IPS-NIHi7 (cell line): Measurements from ENCODE around the gene MPRIP.
"Not testable (repeated sequence)": the region's sequence is repeated elsewhere in the genome, so short reads cannot be mapped to it uniquely, and the experiment has no call there.

ENCODE experiments used
- DNase-seq: peaks from one replicate; pipeline ENCODE4 v3.0.0; 2012; ENCODE audit warnings: mixed read lengths; ENCODE audit errors: extremely low spot score

MPRIP gene

DNA sequence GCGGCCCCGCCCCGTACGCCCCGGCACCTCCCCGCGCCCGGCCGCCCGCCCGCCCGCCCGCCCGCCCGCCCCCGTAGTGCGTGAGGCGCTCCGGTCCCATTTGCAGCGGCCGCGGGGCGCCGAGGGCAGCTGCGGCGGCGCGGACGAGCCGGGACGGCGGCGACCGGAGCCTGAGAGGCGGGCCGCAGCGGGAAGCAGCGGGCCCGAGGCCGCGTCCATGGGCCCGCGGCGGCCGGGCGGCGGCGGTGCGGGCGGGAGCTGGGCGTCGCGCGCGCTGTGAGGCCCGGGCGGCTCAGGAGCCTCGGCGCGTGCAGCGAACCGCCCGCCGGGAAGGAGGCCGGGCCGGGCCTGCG lies at the start of gene MPRIP:
TSS of gene MPRIP (plus strand) at position 74 of the 353 bp plus-strand sequence. CDS start 392 bp downstream, outside the sequence.
- DNase-seq = no peak

DNA sequence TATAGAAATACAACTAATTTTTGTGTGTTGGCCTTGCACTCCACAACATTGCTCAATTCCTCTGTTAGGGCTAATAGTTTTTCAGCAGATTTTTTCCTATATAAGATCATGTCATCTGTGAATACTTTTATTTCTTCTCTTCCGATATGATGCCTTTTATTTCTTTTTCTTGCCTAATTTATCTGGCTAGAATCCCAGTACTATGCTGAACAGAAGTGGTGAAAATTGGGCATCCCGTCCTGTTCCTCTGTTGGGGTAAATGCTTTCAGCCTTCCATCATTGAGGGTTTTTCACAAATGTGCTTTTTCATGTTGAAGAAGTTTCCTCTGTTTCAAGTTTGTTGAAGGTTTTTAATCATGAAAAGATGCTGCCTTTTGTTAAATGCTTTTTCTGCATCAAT lies 47.6 kb upstream of the MPRIP start:
- DNase-seq = no peak

GRCh38 chr17:16995930-16996329 lies 46.3 kb upstream of the MPRIP start:
- DNase-seq = no peak

DNA sequence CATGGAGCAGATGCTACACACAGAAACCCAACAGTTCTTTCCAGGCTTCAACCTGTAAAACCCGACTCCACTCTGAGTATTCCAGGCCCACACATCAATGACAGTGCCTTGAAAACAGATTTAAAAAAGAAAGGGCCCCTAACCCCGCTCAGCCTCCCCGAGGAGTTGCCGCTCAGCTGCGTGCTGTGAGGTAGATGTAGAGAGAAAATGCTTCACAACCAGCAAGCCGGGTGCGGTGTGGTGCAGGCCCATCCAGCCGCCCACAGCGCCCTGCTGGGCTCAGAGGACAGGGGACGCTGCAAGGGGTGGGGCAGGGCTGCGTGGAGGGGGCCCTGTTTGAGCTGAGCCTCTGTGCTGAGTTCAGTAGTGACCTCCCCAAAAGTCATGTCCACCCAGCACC lies 45.5 kb upstream of the MPRIP start:
- not testable (repeated sequence) for DNase-seq

DNA sequence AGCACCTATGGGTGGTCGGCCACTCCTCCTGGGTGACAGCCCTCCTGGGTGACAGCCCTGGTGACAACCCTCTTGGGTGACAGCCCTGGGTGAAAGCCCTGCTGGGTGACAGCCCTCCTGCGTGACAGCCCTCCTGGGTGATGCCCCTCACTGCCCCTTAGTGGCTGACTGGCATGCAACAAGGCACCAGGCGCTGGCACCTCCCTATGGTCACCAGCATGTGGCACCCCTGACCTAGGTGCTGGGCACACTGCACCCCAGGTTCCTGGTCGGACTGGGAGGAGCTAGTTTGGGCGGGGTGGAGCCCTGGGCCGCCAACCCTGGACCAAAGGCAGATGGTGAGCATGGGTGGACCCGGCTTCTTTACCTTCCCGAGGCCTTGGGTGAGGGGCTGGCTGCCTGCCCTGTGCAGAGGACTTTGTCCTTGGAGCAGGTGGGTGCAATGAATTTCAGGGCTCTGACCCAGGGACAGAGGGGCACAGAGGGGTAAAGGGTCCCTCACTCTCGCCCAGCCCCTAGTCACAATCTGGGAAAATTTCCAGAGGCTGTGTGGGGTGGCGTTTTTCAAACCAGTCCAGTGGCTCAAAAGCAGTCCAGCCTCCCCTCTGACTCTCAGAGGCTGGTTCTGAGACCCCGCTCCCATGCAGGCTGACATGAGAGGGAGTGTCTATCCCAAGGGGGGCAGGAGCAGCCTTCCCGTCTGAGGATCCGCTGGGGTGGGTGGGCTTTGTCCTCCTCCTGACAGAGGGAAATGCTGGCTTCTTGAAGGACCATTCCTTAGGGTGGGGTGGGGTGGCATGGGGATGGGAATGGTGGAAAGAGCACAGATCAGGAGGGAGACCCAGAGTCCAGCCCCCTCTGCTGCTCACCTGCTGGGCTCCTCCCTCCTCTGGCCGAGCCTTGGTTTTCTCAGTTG lies 44.5 kb upstream of the MPRIP start:
- no peak for DNase-seq

DNA sequence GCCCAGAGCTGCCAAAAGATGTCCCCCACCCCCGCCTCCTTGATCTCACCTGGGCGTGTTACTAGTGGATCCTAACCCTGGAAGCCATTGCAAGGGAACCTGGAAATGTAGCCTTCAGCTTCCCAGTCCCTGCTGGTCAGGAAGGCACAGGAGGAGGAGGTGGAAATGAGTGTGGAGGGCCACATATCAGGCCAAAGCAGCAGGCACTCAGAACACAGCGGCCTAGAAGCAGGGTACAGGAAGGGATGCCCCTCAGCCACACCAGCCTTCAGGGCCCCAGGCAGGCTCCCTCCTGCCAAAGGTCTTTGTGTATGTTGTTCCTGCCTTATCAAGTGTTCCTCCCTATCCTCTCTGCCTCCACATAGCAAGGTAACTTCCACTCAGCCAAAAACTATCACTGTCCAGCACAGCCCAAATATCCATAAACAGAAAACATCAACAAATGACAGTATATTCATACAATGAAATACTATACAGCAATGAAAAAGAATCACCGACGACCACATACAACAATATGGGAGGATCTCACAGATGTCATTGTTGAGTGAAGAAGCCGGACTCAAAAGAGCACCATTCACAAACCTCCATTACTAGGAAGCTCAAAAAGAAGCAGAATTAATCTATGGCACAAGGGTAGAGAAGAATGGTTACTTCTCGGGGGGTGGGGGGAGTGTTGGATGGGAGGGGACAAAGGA lies 42.2 kb upstream of the MPRIP start:
- no peak for DNase-seq

DNA sequence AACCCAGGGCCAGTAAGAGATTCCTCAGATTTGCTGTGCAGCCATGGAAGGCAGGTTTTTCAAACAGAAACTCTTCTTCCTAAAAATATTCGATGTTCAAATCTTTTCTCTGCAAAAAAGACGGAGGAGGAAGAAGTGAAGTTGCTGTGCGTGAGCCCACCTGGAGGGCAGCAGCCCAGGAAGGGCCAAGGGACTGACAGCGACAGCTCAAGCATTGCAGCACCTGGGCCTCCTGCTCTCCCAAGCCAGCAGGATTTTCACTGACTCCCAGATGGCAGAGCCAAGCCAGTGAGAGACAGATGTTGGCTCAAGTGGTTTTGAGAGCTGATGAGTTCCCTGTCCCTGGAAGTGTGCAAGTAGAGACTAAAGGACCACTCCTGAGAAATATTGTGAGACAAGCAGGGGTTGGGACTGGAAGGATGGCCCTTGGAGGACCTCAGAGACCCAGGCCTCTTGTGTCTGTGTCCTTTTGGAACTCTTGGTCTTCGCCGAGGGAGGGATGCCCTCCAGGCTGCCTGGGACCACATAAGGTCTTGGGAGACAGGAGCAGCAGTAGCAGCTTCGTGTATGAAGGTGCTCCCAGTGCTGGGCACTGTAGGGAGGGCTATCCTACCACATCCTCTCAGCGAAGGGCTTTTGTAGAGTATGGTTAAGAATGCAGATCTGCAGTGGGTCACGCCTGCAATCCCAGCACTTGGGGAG lies 41.0 kb upstream of the MPRIP start:
- DNase-seq = no peak

- DNase-seq = peak; percentile 94
These were observed 40.3 kb upstream of the MPRIP start for GRCh38 chr17:17001874-17002520.

DNA sequence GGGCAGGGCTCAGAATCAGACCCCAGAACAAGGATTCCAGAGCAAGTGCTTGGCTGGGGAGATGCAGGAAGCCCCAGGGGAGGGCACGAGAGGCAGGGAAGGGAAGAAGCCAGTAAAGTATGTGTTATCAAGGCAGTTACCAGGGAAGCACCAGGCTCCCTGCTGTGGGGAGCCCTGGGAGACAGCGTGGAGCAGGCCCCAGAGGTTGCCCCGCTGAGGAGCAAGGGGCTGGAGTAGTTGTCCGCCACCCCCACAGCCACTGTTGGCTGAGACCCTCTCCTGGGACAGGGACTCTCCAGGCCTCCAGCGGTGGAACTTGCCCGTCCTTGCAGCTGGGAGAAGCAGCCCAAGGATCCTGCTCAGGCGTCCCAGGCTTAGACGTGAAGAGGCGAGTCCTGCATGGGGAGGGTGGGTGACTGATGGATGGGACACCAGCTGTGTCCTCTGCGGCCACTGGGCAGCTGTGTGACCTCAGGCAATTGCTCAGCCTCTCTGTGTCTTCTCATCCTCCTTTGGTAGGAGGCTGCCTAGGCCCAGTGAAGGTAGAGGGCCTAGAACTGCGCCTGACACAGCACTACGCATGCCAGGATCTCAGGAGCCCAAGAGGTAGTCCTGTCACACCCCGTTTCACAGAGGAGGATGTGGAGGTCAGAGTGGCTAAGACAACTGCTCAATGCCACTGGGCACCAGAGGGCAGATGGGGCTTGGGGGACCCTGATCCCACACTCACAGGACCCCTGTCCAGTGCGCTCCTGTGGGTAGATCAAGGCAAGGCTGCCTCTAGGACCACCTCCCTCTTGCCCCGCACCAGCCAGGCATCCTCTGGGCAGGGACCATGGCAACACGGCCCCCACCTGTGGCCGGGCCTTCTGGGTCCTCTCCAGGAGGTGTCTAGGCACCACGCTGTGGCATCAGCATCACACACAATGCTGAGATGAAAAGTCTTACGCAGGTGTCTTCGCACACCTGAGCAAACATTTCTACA lies 39.2 kb upstream of the MPRIP start:
- not testable (repeated sequence) for DNase-seq

GRCh38 chr17:17004251-17004996 lies 37.8 kb upstream of the MPRIP start:
- DNase-seq = no peak

DNA sequence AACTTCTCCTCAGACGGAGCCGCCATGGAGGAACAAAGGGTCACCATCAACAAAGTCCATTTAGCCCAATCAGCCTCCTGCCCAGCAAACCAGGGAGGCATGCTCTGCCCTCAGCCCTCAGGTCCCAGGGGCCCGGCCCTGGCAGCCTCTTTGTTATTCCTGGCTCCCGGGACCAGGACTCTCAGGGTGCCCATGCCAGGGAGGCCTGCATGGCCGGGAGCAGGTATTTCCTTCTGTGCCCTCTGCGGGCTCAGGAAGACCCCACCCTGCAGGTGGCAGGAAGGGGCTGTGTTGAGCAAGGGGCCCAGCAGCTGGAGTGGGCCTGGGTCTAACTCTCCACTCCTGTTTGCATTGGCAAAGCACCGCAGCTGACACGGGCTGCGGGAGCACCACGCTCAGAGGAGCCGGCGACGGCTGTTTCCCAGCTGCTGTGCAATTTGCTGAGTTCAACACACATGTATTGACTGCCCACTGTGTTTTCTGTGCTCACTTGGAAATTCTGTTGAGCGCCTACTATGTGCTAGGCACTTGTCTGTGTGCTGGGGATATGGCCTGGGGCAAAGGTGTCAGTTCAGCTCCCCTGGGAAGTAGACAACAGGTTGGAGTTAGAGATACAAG lies 37.2 kb upstream of the MPRIP start:
- DNase-seq = not testable (repeated sequence)

DNA sequence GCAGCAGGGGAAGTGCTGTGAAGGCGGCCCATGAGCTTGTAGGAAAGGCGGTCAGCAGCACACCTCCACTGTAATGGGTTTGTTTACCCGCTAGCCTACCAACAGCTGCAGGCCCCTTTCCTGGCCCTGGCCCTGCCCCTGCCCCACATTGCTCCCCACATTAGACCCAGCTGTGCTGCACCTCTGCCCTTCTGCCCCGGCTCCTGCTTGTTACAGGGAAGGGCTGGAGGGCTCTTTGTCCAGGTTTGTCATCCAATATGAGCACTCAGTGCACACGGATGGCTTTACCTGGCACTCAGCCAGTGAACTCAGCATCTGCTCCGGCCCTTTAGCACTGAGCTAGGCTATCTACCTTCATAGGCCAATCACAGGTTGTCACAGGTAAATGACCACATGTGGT lies 34.4 kb upstream of the MPRIP start:
- DNase-seq = not testable (repeated sequence)

- not testable (repeated sequence) for DNase-seq
These were observed 33.4 kb upstream of the MPRIP start for GRCh38 chr17:17008621-17009397.

GRCh38 chr17:17009972-17010371 lies 32.3 kb upstream of the MPRIP start:
- DNase-seq = not testable (repeated sequence)

- DNase-seq = not testable (repeated sequence)
These were observed 31.7 kb upstream of the MPRIP start for GRCh38 chr17:17010545-17011034.

DNA sequence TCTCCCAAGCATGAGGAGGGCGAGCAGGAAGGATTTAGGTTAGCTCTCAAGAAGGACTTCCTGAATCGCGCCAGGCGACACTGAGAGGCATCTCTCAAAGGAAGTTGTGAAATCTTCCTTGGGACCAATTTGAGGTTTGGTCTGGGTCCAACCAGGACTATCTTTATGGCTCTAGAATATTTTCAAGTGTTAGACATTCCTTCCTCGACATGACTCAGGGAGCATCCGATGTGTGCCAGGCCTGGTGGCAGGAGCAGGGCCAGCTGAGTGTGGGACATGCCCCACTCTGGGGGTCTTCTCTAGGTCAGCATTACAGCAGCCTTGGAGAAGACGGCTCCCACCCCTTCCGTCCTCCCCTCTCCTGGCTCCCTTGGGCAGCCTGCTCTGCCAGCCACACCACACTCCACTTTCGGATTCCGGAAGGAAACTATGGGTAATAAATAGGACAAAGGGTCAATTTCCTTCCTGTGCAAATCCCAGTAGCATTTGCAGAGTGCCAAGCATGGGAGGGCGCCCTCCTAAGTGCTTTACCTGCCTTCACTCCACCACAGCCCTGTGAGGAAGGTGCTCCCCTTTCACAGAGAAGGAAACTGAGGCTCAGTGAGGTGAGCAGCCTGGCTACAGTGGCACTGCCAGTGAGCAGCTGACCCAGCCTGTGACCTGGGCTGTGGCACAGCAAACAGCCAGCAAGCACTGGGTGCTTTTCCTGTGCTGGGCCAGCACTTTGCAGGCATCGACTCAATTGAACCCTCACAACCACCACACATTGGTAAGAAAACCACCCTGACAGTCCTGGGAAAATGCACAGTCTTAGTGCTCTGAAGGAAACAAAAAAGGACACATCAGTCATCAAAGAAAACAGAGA lies 31.0 kb upstream of the MPRIP start:
- not testable (repeated sequence) for DNase-seq
